ENCODE data around the gene RNF130. TPM values are rescaled to one million over a fixed set of nuclear protein-coding genes. Genes with fewer than 3 reads are reported as not detected.
"Not testable (repeated sequence)": the region's sequence is repeated elsewhere in the genome, so short reads cannot be mapped to it uniquely, and the experiment has no call there.

RNF130 gene
- total RNA-seq, 1 donor from 2014 or later, result 49.8 TPM

GRCh38 chr5:179967489-179967888, 104.1 kb downstream of the RNF130 start:
- no peak for ATAC-seq (ENCODE audit: poor library complexity)
- intact Hi-C loops (cut with DNase I), result no loop called here
- no peak for DNase-seq

- intact Hi-C loops (cut with DNase I), result no loop called here
- DNase-seq, result no peak
- ATAC-seq (ENCODE audit: poor library complexity), result no peak
These were observed 107.5 kb downstream of the RNF130 start for GRCh38 chr5:179964015-179964414.

- ATAC-seq (ENCODE audit: poor library complexity) (no peak), DNase-seq (no peak)
- intact Hi-C loops (cut with DNase I), result no loop called here
These were observed 108.2 kb downstream of the RNF130 start for GRCh38 chr5:179963375-179963774.

GRCh38 chr5:179960204-179960831, 111.2 kb downstream of the RNF130 start:
- ATAC-seq (ENCODE audit: poor library complexity), result no peak
- DNase-seq, result no peak
- intact Hi-C loops (cut with DNase I), result no loop called here

- intact Hi-C loops (cut with DNase I), result no loop called here
- no peak for ATAC-seq (ENCODE audit: poor library complexity)
These were observed 111.9 kb downstream of the RNF130 start for GRCh38 chr5:179959641-179960040.

GRCh38 chr5:179959118-179959517, 112.4 kb downstream of the RNF130 start:
- ATAC-seq (ENCODE audit: poor library complexity), result not testable (repeated sequence)

More at GRCh38 chr5:179959641-179960040, 111.9 kb downstream of the RNF130 start:
- DNase-seq, result no peak

GRCh38 chr5:179955630-179956029, 115.9 kb downstream of the RNF130 start:
- no peak for DNase-seq
- intact Hi-C loops (cut with DNase I), result no loop called here
- no peak for ATAC-seq (ENCODE audit: poor library complexity)

More at GRCh38 chr5:179959118-179959517, 112.4 kb downstream of the RNF130 start:
- intact Hi-C loops (cut with DNase I); DNase-seq: not testable (repeated sequence)

- intact Hi-C loops (cut with DNase I), result no loop called here
- DNase-seq (no peak), ATAC-seq (ENCODE audit: poor library complexity) (no peak)
These were observed 116.5 kb downstream of the RNF130 start for GRCh38 chr5:179955062-179955461.

- intact Hi-C loops (cut with DNase I), result no loop called here
- ATAC-seq (ENCODE audit: poor library complexity) (no peak), DNase-seq (no peak)
These were observed 117.1 kb downstream of the RNF130 start for GRCh38 chr5:179954434-179954833.

- no peak for ATAC-seq (ENCODE audit: poor library complexity)
- intact Hi-C loops (cut with DNase I), result no loop called here
- no peak for DNase-seq
These were observed 117.6 kb downstream of the RNF130 start for GRCh38 chr5:179953987-179954386.

- no peak for ATAC-seq (ENCODE audit: poor library complexity)
- DNase-seq, result no peak
- intact Hi-C loops (cut with DNase I), result no loop called here
These were observed 134.4 kb downstream of the RNF130 start for GRCh38 chr5:179936976-179937681.

GRCh38 chr5:179930788-179931473, 140.6 kb downstream of the RNF130 start:
- intact Hi-C loops (cut with DNase I), result no loop called here
- DNase-seq (no peak), ATAC-seq (ENCODE audit: poor library complexity) (no peak)

GRCh38 chr5:179927824-179928223, 143.7 kb downstream of the RNF130 start:
- intact Hi-C loops (cut with DNase I), result no loop called here
- ATAC-seq (ENCODE audit: poor library complexity) (no peak), DNase-seq (no peak)

GRCh38 chr5:179926657-179927056, 144.9 kb downstream of the RNF130 start:
- no peak for ATAC-seq (ENCODE audit: poor library complexity)
- intact Hi-C loops (cut with DNase I), result no loop called here

GRCh38 chr5:179923436-179923835, 148.1 kb downstream of the RNF130 start:
- no peak for ATAC-seq (ENCODE audit: poor library complexity)
- intact Hi-C loops (cut with DNase I), result no loop called here
- DNase-seq, result no peak

More at GRCh38 chr5:179926657-179927056, 144.9 kb downstream of the RNF130 start:
- DNase-seq, result no peak

GRCh38 chr5:179920175-179920574, 151.4 kb downstream of the RNF130 start:
- intact Hi-C loops (cut with DNase I), result no loop called here
- no peak for ATAC-seq (ENCODE audit: poor library complexity)
- DNase-seq, result no peak

- ATAC-seq (ENCODE audit: poor library complexity), result no peak
- DNase-seq, result no peak
- intact Hi-C loops (cut with DNase I), result no loop called here
These were observed 152.0 kb downstream of the RNF130 start for GRCh38 chr5:179919487-179920060.

GRCh38 chr5:179918742-179919486, 152.6 kb downstream of the RNF130 start:
- DNase-seq (no peak), ATAC-seq (ENCODE audit: poor library complexity) (no peak)
- intact Hi-C loops (cut with DNase I), result no loop called here

- intact Hi-C loops (cut with DNase I), result no loop called here
- no peak for DNase-seq
- no peak for ATAC-seq (ENCODE audit: poor library complexity)
These were observed 155.0 kb downstream of the RNF130 start for GRCh38 chr5:179916523-179916922.
